ENCODE results near the gene SERPINB1.

GRCh38 chr6:2884804-2885203 is 43.1 kb upstream of the SERPINB1 start:
- TF ChIP-seq CTCF (IDR thresholded peaks at IDR 0.05; ENCODE audit: low read depth, low read length, poor library complexity, severe bottlenecking) (no peak), EZH2phosphoT487 (IDR thresholded peaks at IDR 0.05; ENCODE audit: borderline replicate concordance, low read length) (no peak)

Data from DOHH2 (cell line).